COR-L47 (cell line): ENCODE measurements around the gene MOB3A.
"Not testable (repeated sequence)": the region's sequence is repeated elsewhere in the genome, so short reads cannot be mapped to it uniquely, and the experiment has no call there.

Source experiments
- DNase-seq: peaks from one replicate; lab custom pipeline; 2025; lab: John Stamatoyannopoulos, UW

MOB3A gene

GRCh38 chr19:2108251-2109016, 12.3 kb upstream of the MOB3A start:
- no peak for DNase-seq

- DNase-seq: no peak
These were observed 7.0 kb upstream of the MOB3A start for GRCh38 chr19:2103045-2103707.

GRCh38 chr19:2101417-2102335, 5.5 kb upstream of the MOB3A start:
- DNase-seq: no peak

GRCh38 chr19:2100719-2101061, 4.6 kb upstream of the MOB3A start:
- no peak for DNase-seq

- DNase-seq: no peak
These were observed 4.0 kb upstream of the MOB3A start for GRCh38 chr19:2099937-2100718.

- no peak for DNase-seq
These were observed 3.0 kb upstream of the MOB3A start for GRCh38 chr19:2099054-2099501.

GRCh38 chr19:2097886-2098327, 1.8 kb upstream of the MOB3A start:
- DNase-seq: no peak

- no peak for DNase-seq
These were observed 1.2 kb upstream of the MOB3A start for GRCh38 chr19:2097203-2097885.

- DNase-seq: peak; percentile 99
These were observed 515 bp upstream of the MOB3A start, which contains the start of gene IZUMO4 for GRCh38 chr19:2096480-2097202. IZUMO4 (plus strand) TSS chr19:2096915; CDS start chr19:2096946, 31 bp downstream.

- DNase-seq: not testable (repeated sequence)
These were observed 4.1 kb downstream of the MOB3A start for GRCh38 chr19:2091926-2092525.

- no peak for DNase-seq
These were observed 6.4 kb downstream of the MOB3A start for GRCh38 chr19:2089727-2090053.

GRCh38 chr19:2089001-2089711, 7.0 kb downstream of the MOB3A start:
- no peak for DNase-seq

GRCh38 chr19:2087621-2088100, 8.5 kb downstream of the MOB3A start:
- DNase-seq: no peak

- not testable (repeated sequence) for DNase-seq
These were observed 9.2 kb downstream of the MOB3A start for GRCh38 chr19:2086695-2087620.

- no peak for DNase-seq
These were observed 11.0 kb downstream of the MOB3A start for GRCh38 chr19:2084993-2085720.

- DNase-seq: no peak
These were observed 12.8 kb downstream of the MOB3A start for GRCh38 chr19:2083174-2083854.
